ENCODE results near the gene HEATR9.

Gene HEATR9

GRCh38 chr17:35811759-35812158 lies 56.9 kb downstream of the HEATR9 start:
- no peak for DNase-seq (ENCODE audit: low spot score)
- no peak for FAIRE-seq

GRCh38 chr17:35809855-35810461 lies 58.7 kb downstream of the HEATR9 start:
- no peak for FAIRE-seq
- peak; percentile 14 for DNase-seq (ENCODE audit: low spot score)

GRCh38 chr17:35808962-35809854 lies 59.5 kb downstream of the HEATR9 start, which contains the start of gene TAF15:
Gene TAF15 (plus strand): TSS chr17:35809484. CDS start chr17:35809570, 86 bp downstream.
- DNase-seq (ENCODE audit: low spot score) (peak; percentile 96), FAIRE-seq (no peak)

- DNase-seq (ENCODE audit: low spot score) (no peak), FAIRE-seq (no peak)
Measured at GRCh38 chr17:35808240-35808961, 60.3 kb downstream of the HEATR9 start.

- FAIRE-seq (no peak), DNase-seq (ENCODE audit: low spot score) (no peak)
Measured at GRCh38 chr17:35807371-35808144, 61.1 kb downstream of the HEATR9 start.

All from RCC 7860 (cell line).